ENCODE data around the gene LHX4.

DNA sequence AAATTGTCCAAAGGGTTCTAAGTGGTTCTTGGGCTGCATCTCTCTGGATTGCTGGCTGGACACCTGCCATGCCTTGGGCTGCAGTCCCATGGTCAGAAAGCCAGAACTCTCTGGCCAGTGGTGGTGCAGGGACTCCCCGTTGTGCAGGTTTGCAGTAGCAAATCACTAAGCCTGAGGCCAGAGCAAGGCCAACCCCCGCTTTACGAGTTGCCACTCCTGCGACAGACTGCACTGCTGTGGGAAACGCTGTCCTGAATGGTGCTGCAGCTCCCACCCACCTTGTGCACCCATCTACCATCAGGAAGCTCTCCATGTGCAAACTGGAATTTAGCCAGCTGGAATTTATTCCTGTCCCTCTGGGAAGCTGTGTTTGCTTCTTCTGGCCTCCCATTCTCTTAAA lies 45.7 kb downstream of the LHX4 start:
- TF ChIP-seq, protein P1, sequence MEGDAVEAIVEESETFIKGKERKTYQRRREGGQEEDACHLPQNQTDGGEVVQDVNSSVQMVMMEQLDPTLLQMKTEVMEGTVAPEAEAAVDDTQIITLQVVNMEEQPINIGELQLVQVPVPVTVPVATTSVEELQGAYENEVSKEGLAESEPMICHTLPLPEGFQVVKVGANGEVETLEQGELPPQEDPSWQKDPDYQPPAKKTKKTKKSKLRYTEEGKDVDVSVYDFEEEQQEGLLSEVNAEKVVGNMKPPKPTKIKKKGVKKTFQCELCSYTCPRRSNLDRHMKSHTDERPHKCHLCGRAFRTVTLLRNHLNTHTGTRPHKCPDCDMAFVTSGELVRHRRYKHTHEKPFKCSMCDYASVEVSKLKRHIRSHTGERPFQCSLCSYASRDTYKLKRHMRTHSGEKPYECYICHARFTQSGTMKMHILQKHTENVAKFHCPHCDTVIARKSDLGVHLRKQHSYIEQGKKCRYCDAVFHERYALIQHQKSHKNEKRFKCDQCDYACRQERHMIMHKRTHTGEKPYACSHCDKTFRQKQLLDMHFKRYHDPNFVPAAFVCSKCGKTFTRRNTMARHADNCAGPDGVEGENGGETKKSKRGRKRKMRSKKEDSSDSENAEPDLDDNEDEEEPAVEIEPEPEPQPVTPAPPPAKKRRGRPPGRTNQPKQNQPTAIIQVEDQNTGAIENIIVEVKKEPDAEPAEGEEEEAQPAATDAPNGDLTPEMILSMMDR (IDR thresholded peaks at IDR 0.05) = no peak
- TF ChIP-seq POLR2A (IDR thresholded peaks at IDR 0.05) = no peak

Data from transverse colon (tissue), 3 donors.